SK-N-SH treated with all-trans-retinoic acid at 6 μM for 48 hours (cell line): ENCODE data around the gene SLC12A5.

Experiments
- ATAC-seq: fragments of 200-7000 bp; cut with Tn5 transposase; 3 replicates; pipeline ENCODE4 v1.9.1; 2020; ENCODE audit warnings: mild to moderate bottlenecking, moderate library complexity
- BACH2 ChIP-seq: fragments of 250-450 bp; sonication (Bioruptor Pico); IDR thresholded peaks from 2 replicates; pipeline ENCODE4 v1.9.0; 2021; ENCODE audit warnings: mild to moderate bottlenecking, borderline replicate concordance
- CREB5 ChIP-seq: fragments of 250-450 bp; sonication (Bioruptor Pico); IDR thresholded peaks from 2 replicates; pipeline ENCODE4 v1.5.1; 2020; ENCODE audit warnings: low read depth, mild to moderate bottlenecking, moderate library complexity
- CSDC2 ChIP-seq: fragments of 250-450 bp; sonication (Bioruptor Pico); IDR thresholded peaks from 2 replicates; pipeline ENCODE4 v1.5.0; 2020; ENCODE audit warnings: mild to moderate bottlenecking, moderate library complexity
- CSRNP3 ChIP-seq: fragments of 250-450 bp; sonication (Bioruptor Pico); IDR thresholded peaks from 2 replicates; pipeline ENCODE4 v1.5.1; 2021; ENCODE audit warnings: mild to moderate bottlenecking, moderate library complexity
- ESRRG ChIP-seq: fragments of 250-450 bp; sonication (Bioruptor Pico); IDR thresholded peaks from 2 replicates; pipeline ENCODE4 v1.6.1; 2021; ENCODE audit warnings: mild to moderate bottlenecking
- GLIS3 ChIP-seq: fragments of 250-450 bp; sonication (Bioruptor Pico); IDR thresholded peaks from 2 replicates; pipeline ENCODE4 v1.5.0; 2020; ENCODE audit warnings: mild to moderate bottlenecking, moderate library complexity
- ISL1 ChIP-seq: fragments of 250-450 bp; sonication (Bioruptor Pico); IDR thresholded peaks from 2 replicates; pipeline ENCODE4 v2.1.2; 2022; ENCODE audit warnings: mild to moderate bottlenecking, moderate library complexity
- OSR1 ChIP-seq: fragments of 250-450 bp; sonication (Bioruptor Pico); IDR thresholded peaks from 2 replicates; pipeline ENCODE4 v1.8.0; 2022; ENCODE audit warnings: moderate library complexity, mild to moderate bottlenecking, inconsistent platforms
- POU6F1 ChIP-seq: fragments of 250-450 bp; sonication (Bioruptor Pico); IDR thresholded peaks from 2 replicates; pipeline ENCODE4 v1.8.0; 2021; ENCODE audit warnings: low read depth, mild to moderate bottlenecking, moderate library complexity, borderline replicate concordance
- PPARA ChIP-seq: fragments of 250-450 bp; sonication (Bioruptor Pico); IDR thresholded peaks from 2 replicates; pipeline ENCODE4 v1.5.0; 2020; ENCODE audit warnings: mild to moderate bottlenecking, borderline replicate concordance
- RARB ChIP-seq: fragments of 250-450 bp; sonication (Bioruptor Pico); IDR thresholded peaks from 2 replicates; pipeline ENCODE4 v1.8.0; 2021; ENCODE audit warnings: mild to moderate bottlenecking, moderate library complexity
- SNAI2 ChIP-seq: fragments of 250-450 bp; sonication (Bioruptor Pico); IDR thresholded peaks from 2 replicates; pipeline ENCODE4 v1.5.0; 2020; ENCODE audit warnings: mild to moderate bottlenecking, moderate library complexity
- TCF4 ChIP-seq: fragments of 250-450 bp; sonication (Bioruptor Pico); IDR thresholded peaks from 2 replicates; pipeline ENCODE4 v1.8.0; 2021; ENCODE audit warnings: mild to moderate bottlenecking, moderate library complexity, borderline replicate concordance
- TOX ChIP-seq: fragments of 250-450 bp; sonication (Bioruptor Pico); IDR thresholded peaks from 2 replicates; pipeline ENCODE4 v1.8.0; 2021; ENCODE audit warnings: mild to moderate bottlenecking, moderate library complexity, borderline replicate concordance
- TSHZ2 ChIP-seq: fragments of 250-450 bp; sonication (Bioruptor Pico); IDR thresholded peaks from 2 replicates; pipeline ENCODE4 v1.5.0; 2020; ENCODE audit warnings: mild to moderate bottlenecking, moderate library complexity
- ZC3H10 ChIP-seq: fragments of 250-450 bp; sonication (Bioruptor Pico); IDR thresholded peaks from 2 replicates; pipeline ENCODE4 v1.5.1; 2021; ENCODE audit warnings: mild to moderate bottlenecking, moderate library complexity
- ZFP3 ChIP-seq: fragments of 250-450 bp; sonication (Bioruptor Pico); IDR thresholded peaks from 2 replicates; pipeline ENCODE4 v1.5.0; 2020; ENCODE audit warnings: mild to moderate bottlenecking, moderate library complexity
- ZFP30 ChIP-seq: fragments of 450-650 bp; formaldehyde crosslinking; IDR thresholded peaks from 2 replicates; pipeline ENCODE4 v1.5.0; 2022; ENCODE audit warnings: mild to moderate bottlenecking, moderate library complexity
- ZNF565 ChIP-seq: fragments of 450-650 bp; formaldehyde crosslinking; conservative IDR thresholded peaks from 2 replicates; pipeline ENCODE4 v1.5.0; 2020; ENCODE audit warnings: low read depth, mild to moderate bottlenecking, moderate library complexity
- ZNF70 ChIP-seq: fragments of 450-650 bp; formaldehyde crosslinking; IDR thresholded peaks from 2 replicates; pipeline ENCODE4 v1.5.0; 2020; ENCODE audit warnings: mild to moderate bottlenecking, moderate library complexity
- ZNF8 ChIP-seq: fragments of 450-650 bp; formaldehyde crosslinking; IDR thresholded peaks from 2 replicates; pipeline ENCODE4 v1.5.0; 2020; ENCODE audit warnings: mild to moderate bottlenecking, moderate library complexity

The SLC12A5 gene

GRCh38 chr20:46030284-46031013 lies 1.4 kb downstream of the SLC12A5 start:
- no peak for ATAC-seq
- no peak for TF ChIP-seq TOX
- TF ChIP-seq POU6F1, result no peak
- no peak for TF ChIP-seq ZNF565
- TF ChIP-seq, all 23 proteins: peak for 0

- ATAC-seq, result no peak
- no peak for TF ChIP-seq ZFP30 (CRISPR knock-in tag)
- TF ChIP-seq PPARA (CRISPR knock-in tag), result no peak
- TF ChIP-seq ZNF8 (CRISPR knock-in tag), result no peak
- TF ChIP-seq POU6F1, result no peak
- no peak for TF ChIP-seq TCF4
- TF ChIP-seq CSRNP3 (CRISPR knock-in tag), result no peak
- no peak for TF ChIP-seq OSR1
Observed at GRCh38 chr20:46031014-46031569, 2.1 kb downstream of the SLC12A5 start.

- peak; percentile 40 for ATAC-seq
- TF ChIP-seq TOX, result no peak
- TF ChIP-seq ZFP30 (CRISPR knock-in tag), result no peak
- no peak for TF ChIP-seq ESRRG
- TF ChIP-seq SNAI2 (CRISPR knock-in tag), result no peak
- no peak for TF ChIP-seq ZNF565
- TF ChIP-seq CSRNP3 (CRISPR knock-in tag), result no peak
- TF ChIP-seq CREB5, result no peak
- no peak for TF ChIP-seq ZC3H10 (CRISPR knock-in tag)
- TF ChIP-seq TCF4, result no peak
- TF ChIP-seq GLIS3, result no peak
- TF ChIP-seq ZNF8 (CRISPR knock-in tag), result no peak
- TF ChIP-seq CSDC2 (CRISPR knock-in tag), result no peak
- TF ChIP-seq ZNF70 (CRISPR knock-in tag), result no peak
- TF ChIP-seq RARB (CRISPR knock-in tag), result no peak
- no peak for TF ChIP-seq POU6F1
- no peak for TF ChIP-seq ISL1 (CRISPR knock-in tag)
- no peak for TF ChIP-seq BACH2 (CRISPR knock-in tag)
- TF ChIP-seq OSR1, result no peak
- no peak for TF ChIP-seq TSHZ2
- no peak for TF ChIP-seq ZFP3 (CRISPR knock-in tag)
Observed at GRCh38 chr20:46031701-46032254, 2.8 kb downstream of the SLC12A5 start.
